Measurements from ENCODE around the gene OTUD3.
"Not testable (repeated sequence)": the region's sequence is repeated elsewhere in the genome, so short reads cannot be mapped to it uniquely, and the experiment has no call there.

OTUD3 gene

DNA sequence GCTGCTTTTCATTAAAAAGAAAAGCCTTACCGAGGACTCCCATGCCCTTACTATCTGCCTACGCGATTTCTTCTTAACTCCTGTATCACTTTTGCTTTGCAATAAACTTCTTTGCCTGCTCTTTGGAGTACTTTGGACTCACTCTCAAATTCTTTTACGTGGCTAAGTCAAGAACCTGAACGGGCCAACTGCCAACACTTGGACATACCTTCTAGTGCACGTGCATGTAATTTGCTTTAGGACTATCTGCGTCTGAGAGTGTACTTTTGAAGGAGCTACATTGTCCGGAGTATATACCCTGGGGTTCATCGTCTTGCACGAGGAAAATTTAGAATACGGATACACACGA is 3.6 kb upstream of the OTUD3 start:
- TF ChIP-seq, protein P1, sequence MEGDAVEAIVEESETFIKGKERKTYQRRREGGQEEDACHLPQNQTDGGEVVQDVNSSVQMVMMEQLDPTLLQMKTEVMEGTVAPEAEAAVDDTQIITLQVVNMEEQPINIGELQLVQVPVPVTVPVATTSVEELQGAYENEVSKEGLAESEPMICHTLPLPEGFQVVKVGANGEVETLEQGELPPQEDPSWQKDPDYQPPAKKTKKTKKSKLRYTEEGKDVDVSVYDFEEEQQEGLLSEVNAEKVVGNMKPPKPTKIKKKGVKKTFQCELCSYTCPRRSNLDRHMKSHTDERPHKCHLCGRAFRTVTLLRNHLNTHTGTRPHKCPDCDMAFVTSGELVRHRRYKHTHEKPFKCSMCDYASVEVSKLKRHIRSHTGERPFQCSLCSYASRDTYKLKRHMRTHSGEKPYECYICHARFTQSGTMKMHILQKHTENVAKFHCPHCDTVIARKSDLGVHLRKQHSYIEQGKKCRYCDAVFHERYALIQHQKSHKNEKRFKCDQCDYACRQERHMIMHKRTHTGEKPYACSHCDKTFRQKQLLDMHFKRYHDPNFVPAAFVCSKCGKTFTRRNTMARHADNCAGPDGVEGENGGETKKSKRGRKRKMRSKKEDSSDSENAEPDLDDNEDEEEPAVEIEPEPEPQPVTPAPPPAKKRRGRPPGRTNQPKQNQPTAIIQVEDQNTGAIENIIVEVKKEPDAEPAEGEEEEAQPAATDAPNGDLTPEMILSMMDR (IDR thresholded peaks at IDR 0.05; ENCODE audit: control extremely low read depth, extremely low read depth, low read depth, missing control alignments): no peak
- CTCF ChIA-PET: interaction anchor here (1.0 to 2.0 kb wide), 2 partner anchors 12 to 17 kb away, joined by 3 to 7 read pairs; no protein-coding TSS in a partner anchor
- POLR2A ChIA-PET: no interaction called here
- no peak for DNase-seq (ENCODE audit: extremely low spot score)

DNA sequence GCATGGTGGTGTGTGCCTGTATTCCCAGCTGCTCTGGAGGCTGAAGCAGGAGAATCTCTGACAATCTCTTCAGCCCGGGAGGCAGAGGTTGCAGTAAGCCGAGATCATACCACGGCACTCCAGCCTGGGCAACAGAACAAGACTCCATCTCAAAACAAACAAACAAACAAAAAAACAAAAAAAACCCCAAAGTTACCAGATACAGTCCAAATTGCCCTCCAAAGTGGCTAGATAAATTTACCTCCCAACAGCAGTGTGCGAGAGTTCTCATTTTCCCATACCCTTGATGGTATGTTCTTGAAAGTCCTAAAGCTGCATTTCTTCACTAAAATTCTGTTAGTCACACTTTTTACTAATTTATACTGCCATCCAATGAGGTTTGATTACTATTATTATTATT is 3.0 kb upstream of the OTUD3 start:
- CTCF ChIA-PET: interaction anchor here (0.7 to 1.0 kb wide), 2 partner anchors 9 to 13 kb away, joined by 3 read pairs; no protein-coding TSS in a partner anchor
- TF ChIP-seq, protein P1 (IDR thresholded peaks at IDR 0.05; ENCODE audit: control extremely low read depth, extremely low read depth, low read depth, missing control alignments): no peak
- DNase-seq (ENCODE audit: extremely low spot score): no peak
- POLR2A ChIA-PET: no interaction called here

DNA sequence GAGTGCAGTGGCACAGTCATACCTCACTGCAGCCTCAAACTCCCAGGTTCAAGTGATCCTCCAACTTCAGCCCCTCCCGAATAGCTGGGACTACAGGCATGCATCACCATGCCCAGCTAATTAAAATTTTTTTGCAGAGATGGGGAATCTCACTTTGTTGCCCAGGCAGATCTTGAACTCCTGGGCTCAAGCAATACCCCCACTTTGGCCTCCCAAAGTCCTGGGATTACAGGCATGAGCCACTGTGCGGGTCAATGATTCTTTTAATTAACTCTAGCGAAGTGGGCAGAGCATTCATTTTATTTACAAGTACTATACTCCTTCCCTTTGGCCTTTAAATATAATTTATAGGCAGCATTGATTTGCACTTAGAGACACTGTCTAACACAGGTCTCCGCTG is 2.5 kb upstream of the OTUD3 start:
- POLR2A ChIA-PET: no interaction called here
- TF ChIP-seq, protein P1 (IDR thresholded peaks at IDR 0.05; ENCODE audit: control extremely low read depth, extremely low read depth, low read depth, missing control alignments): no peak
- CTCF ChIA-PET: interaction anchor here (0.7 to 3.9 kb wide), 3 partner anchors 10 to 27 kb away, joined by 3 to 15 read pairs (median 3); no protein-coding TSS in a partner anchor
- no peak for DNase-seq (ENCODE audit: extremely low spot score)

DNA sequence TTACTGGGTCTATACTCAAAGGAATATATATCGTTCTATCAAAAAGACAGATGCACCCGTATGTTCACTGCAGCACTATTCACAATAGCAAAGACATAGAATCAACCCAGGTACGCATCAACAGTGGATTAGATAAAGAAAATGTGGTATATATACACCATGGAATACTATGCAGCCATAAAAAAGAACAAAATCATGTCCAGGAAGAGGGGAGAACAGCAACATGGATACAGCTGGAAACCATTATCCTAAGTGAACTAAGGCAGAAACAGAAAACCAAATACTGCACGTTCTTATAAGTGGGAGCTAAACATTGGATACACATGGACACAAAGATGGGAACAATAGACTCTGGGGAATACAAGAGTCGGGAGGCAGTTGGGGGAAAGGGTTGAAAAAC is 1.4 kb upstream of the OTUD3 start:
- POLR2A ChIA-PET: not testable (repeated sequence)

DNA sequence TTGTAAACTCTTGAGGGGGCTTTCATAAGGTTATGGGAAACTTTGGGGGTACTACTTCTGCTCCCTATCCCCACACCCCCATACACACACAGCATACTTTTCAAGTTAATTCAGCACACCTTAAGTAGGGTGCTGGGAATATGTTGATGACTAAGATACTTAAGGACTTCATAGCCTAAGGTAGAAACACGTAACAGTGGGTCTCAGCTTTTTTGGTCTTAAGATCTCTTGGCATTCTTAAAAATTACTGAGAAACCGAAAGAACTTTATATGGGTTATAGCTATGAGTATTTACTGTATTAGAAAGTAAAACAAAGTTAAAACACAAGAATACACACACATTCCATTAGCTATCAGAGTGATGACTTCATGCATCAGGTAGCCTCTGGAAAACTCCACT is 2.1 kb downstream of the OTUD3 start:
- TF ChIP-seq, protein P1 (IDR thresholded peaks at IDR 0.05; ENCODE audit: control extremely low read depth, extremely low read depth, low read depth, missing control alignments): no peak
- CTCF ChIA-PET: interaction anchor here (0.9 kb wide), 1 partner anchor 11 kb away, joined by 4 read pairs; no protein-coding TSS in a partner anchor
- POLR2A ChIA-PET: no interaction called here
- no peak for DNase-seq (ENCODE audit: extremely low spot score)

More for the DNA sequence above, 1.4 kb upstream of the OTUD3 start:
- CTCF ChIA-PET: interaction anchor here (1.2 to 3.9 kb wide), 6 partner anchors 12 to 315 kb away, joined by 3 to 42 read pairs (median 8); no protein-coding TSS in a partner anchor
- not testable (repeated sequence) for DNase-seq (ENCODE audit: extremely low spot score)

DNA sequence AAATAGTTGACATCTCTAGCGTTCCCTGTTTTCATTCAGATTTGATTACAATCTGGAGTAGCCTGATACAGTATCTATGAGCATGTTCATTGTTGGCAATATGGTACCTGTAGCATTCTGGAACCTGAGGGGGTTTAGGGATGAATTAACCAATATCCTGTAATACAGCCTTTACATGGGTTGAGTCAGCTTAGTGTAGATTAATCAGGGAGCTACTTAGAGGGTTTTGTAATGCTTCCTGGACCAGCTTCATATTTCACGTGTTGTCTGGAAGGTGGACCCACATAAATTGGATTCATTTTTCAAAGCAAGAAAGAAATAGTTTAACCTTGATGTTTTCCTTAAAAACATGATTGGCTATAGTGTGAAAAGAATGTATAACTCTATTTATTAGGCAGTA is 3.6 kb downstream of the OTUD3 start:
- no peak for DNase-seq (ENCODE audit: extremely low spot score)
- TF ChIP-seq, protein P1 (IDR thresholded peaks at IDR 0.05; ENCODE audit: control extremely low read depth, extremely low read depth, low read depth, missing control alignments): no peak
- ChIA-PET CTCF (interaction anchor here (1.0 to 2.0 kb wide), 3 partner anchors 11 to 21 kb away, joined by 3 to 5 read pairs (median 3); no protein-coding TSS in a partner anchor), POLR2A (no interaction called here)

GRCh38 chr1:19888112-19888511 is 5.9 kb downstream of the OTUD3 start:
- ChIA-PET POLR2A (no interaction called here), CTCF (no interaction called here)
- no peak for DNase-seq (ENCODE audit: extremely low spot score)
- TF ChIP-seq, protein P1 (IDR thresholded peaks at IDR 0.05; ENCODE audit: control extremely low read depth, extremely low read depth, low read depth, missing control alignments): no peak
